Uterus (tissue), 4 donors: ENCODE measurements around the gene SIN3A. TPM values are rescaled to one million over a fixed set of nuclear protein-coding genes. Genes with fewer than 3 reads are reported as not detected.

ENCODE experiments used
- DNase-seq, 2 donors: peaks; one replicate each; pipeline ENCODE4 v3.0.0-alpha.2; 2019 to 2020
- H3K27ac ChIP-seq, 2 donors: fragments of 200-600 bp; sonication (generic); 1 replicate in 1 of 2; 2 replicates in 1 of 2; pipeline ENCODE4 v1.5.1; 2016 to 2018
- H3K27me3 ChIP-seq, 2 donors: fragments of 200-600 bp; sonication (generic); one replicate each; pipeline ENCODE4 v1.5.1; 2018 to 2019; ENCODE audit warnings: control low read depth in 1 of 2
- H3K36me3 ChIP-seq, 2 donors: fragments of 200-600 bp; sonication (generic); one replicate each; pipeline ENCODE4 v1.5.1; 2019; ENCODE audit warnings: control low read depth in 1 of 2
- H3K4me1 ChIP-seq, 2 donors: fragments of 200-600 bp; sonication (generic); one replicate each; pipeline ENCODE4 v1.5.1; 2018 to 2019; ENCODE audit warnings: control low read depth in 1 of 2
- H3K4me3 ChIP-seq, 2 donors: fragments of 200-600 bp; sonication (generic); 1 replicate in 1 of 2; 2 replicates in 1 of 2; pipeline ENCODE4 v1.5.1; 2018 to 2019; ENCODE audit warnings: mild to moderate bottlenecking in 1 of 2
- H3K9me3 ChIP-seq, 2 donors: fragments of 200-600 bp; sonication (generic); one replicate each; pipeline ENCODE4 v1.5.1; 2019; ENCODE audit warnings: control low read depth in 1 of 2
- POLR2A ChIP-seq, 2 donors: fragments of 450-650 bp; IDR thresholded peaks; one replicate each; pipeline ENCODE4 v1.6.1; 2016; ENCODE audit warnings: antibody characterized with exemption in 2 of 2, mild to moderate bottlenecking in 1 of 2, moderate library complexity in 1 of 2
- intact Hi-C: fragments of 100-400 bp; cut with DNase I; formaldehyde crosslinking; loops from one replicate; pipeline ENCODE4 v1.15.1; 2023; ENCODE audit warnings: low total_unique reads
- total RNA-seq, 4 donors: library from RNA; depleted of rRNA in 3 of 4; stranded (reverse); fragments of >200 nt in 3 of 4; gene quantifications; one replicate each; pipeline versions ENCODE4 v1.1.0 to v1.2.4, GENCODE V29; 2014 to 2023
- TF ChIP-seq, protein P1 (sequence below), 4 experiments: fragments of 200-600 bp in 2 of 4; fragments of 450-650 bp in 2 of 4; sonication (generic) in 2 of 4; IDR thresholded peaks; one replicate each; pipeline ENCODE4 v1.5.1; 2016 to 2019; ENCODE audit warnings: antibody characterized with exemption in 4 of 4, mild to moderate bottlenecking in 2 of 4, moderate library complexity in 1 of 4
- donor health status: DM: yes; HTN: yes; CAD: no.

The SIN3A gene
- total RNA-seq, 4 donors from 2014 or later: 20.3 to 116 (median 55.2) TPM

DNA sequence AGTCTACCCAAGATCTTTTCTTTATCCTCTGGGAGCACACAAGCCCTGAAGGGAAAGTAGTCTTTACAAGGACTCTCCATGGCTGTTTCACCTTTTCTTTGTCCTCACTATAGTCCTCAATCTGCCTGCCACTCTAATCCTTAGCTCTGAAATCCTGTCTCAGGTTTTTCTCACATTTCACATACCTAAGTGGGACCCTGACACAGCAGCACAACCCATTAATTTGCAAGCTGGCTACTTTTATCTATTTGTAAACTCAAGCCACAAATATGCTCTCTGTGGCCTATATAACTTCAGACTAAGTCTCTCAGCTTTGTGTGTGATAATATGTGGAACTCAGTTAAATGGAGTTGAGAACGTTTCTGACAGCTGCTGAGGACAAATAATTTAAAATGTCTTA is 19.8 kb downstream of the SIN3A start:
- Histone ChIP-seq H3K4me3 (no peak overlapping the region), H3K27ac (no peak overlapping the region), H3K27me3 (no peaks in the 10 kb centered on the region), H3K4me1 (no peaks in the 10 kb centered on the region), H3K9me3 (no peaks in the 10 kb centered on the region), H3K36me3 (no peaks in the 10 kb centered on the region)
- DNase-seq: no peak
- TF ChIP-seq, protein P1, sequence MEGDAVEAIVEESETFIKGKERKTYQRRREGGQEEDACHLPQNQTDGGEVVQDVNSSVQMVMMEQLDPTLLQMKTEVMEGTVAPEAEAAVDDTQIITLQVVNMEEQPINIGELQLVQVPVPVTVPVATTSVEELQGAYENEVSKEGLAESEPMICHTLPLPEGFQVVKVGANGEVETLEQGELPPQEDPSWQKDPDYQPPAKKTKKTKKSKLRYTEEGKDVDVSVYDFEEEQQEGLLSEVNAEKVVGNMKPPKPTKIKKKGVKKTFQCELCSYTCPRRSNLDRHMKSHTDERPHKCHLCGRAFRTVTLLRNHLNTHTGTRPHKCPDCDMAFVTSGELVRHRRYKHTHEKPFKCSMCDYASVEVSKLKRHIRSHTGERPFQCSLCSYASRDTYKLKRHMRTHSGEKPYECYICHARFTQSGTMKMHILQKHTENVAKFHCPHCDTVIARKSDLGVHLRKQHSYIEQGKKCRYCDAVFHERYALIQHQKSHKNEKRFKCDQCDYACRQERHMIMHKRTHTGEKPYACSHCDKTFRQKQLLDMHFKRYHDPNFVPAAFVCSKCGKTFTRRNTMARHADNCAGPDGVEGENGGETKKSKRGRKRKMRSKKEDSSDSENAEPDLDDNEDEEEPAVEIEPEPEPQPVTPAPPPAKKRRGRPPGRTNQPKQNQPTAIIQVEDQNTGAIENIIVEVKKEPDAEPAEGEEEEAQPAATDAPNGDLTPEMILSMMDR (IDR thresholded peaks at IDR 0.05): no peak
- no peak for TF ChIP-seq POLR2A (IDR thresholded peaks at IDR 0.05)
- intact Hi-C loops: no loop called here

GRCh38 chr15:75431270-75431669 is 20.2 kb downstream of the SIN3A start:
- H3K36me3 ChIP-seq: no peaks in the 10 kb centered on the region
- no peaks in the 10 kb centered on the region for H3K27me3 ChIP-seq
- H3K4me1 ChIP-seq: no peaks in the 10 kb centered on the region
- intact Hi-C loops: no loop called here
- no peak overlapping the region for H3K4me3 ChIP-seq
- no peak for TF ChIP-seq POLR2A (IDR thresholded peaks at IDR 0.05)
- TF ChIP-seq, protein P1 (IDR thresholded peaks at IDR 0.05): no peak
- no peak for DNase-seq
- no peak overlapping the region for H3K27ac ChIP-seq
- H3K9me3 ChIP-seq: no peaks in the 10 kb centered on the region

- H3K9me3 ChIP-seq: no peaks in the 10 kb centered on the region
- no peaks in the 10 kb centered on the region for H3K27me3 ChIP-seq
- TF ChIP-seq, protein P1 (IDR thresholded peaks at IDR 0.05): no peak
- no peaks in the 10 kb centered on the region for H3K36me3 ChIP-seq
- H3K27ac ChIP-seq: no peak overlapping the region
- DNase-seq: no peak
- intact Hi-C loops: no loop called here
- H3K4me3 ChIP-seq: no peak overlapping the region
- no peaks in the 10 kb centered on the region for H3K4me1 ChIP-seq
Measured at GRCh38 chr15:75430259-75430658, 21.2 kb downstream of the SIN3A start.

DNA sequence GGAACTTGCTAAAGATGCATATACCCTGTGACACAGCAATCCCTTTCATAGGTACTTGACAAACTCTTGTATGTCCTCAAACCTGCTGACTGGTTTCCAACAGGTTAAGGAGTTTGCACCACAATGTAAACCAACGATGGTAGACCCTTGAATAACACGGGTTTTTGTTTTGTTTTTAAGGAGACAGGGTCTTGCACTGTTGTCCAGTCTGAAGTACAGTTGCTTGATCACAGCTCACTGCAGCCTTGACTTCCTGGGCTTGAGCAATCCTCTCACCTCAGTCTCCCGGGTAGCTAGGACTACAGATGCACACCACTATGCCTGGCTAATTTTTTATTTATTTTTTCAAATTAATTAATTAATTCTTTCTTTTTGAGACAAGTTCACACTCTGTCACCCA is 23.3 kb downstream of the SIN3A start:
- TF ChIP-seq, protein P1 (IDR thresholded peaks at IDR 0.05): no peak
- no peak for TF ChIP-seq POLR2A (IDR thresholded peaks at IDR 0.05)
- intact Hi-C loops: no loop called here
- H3K4me1 ChIP-seq: no peaks in the 10 kb centered on the region
- no peak overlapping the region for H3K4me3 ChIP-seq
- H3K27ac ChIP-seq: no peak overlapping the region
- no peak for DNase-seq
- no peaks in the 10 kb centered on the region for H3K9me3 ChIP-seq
- no peaks in the 10 kb centered on the region for H3K36me3 ChIP-seq
- no peaks in the 10 kb centered on the region for H3K27me3 ChIP-seq

GRCh38 chr15:75425966-75426500 is 25.5 kb downstream of the SIN3A start:
- Histone ChIP-seq H3K4me1 (no peaks in the 10 kb centered on the region), H3K36me3 (no peaks in the 10 kb centered on the region), H3K4me3 (no peak overlapping the region), H3K27me3 (no peaks in the 10 kb centered on the region), H3K9me3 (no peaks in the 10 kb centered on the region), H3K27ac (no peak overlapping the region)
- DNase-seq: no peak
- no peak for TF ChIP-seq POLR2A (IDR thresholded peaks at IDR 0.05)
- TF ChIP-seq, protein P1 (IDR thresholded peaks at IDR 0.05): no peak
- intact Hi-C loops: no loop called here
